GM23248 (cell line): ENCODE results near the gene RCAN2. TPM values are rescaled to one million over a fixed set of nuclear protein-coding genes. Genes with fewer than 3 reads are reported as not detected.

Experiments
- DNase-seq: peaks from one replicate; pipeline ENCODE4 v3.0.0-alpha.2; 2015
- H2AFZ ChIP-seq: fragments of 200-600 bp; sonication (generic); 2 replicates; pipeline ENCODE4 v1.6.1; 2016; ENCODE audit warnings: antibody characterized with exemption
- H3F3A ChIP-seq: fragments of 200-600 bp; sonication (generic); 2 replicates; pipeline ENCODE4 v1.6.1; 2016; ENCODE audit warnings: mild to moderate bottlenecking, antibody characterized with exemption, mixed run types; ENCODE audit not compliant: insufficient read depth
- H3K27ac ChIP-seq: fragments of 200-600 bp; sonication (generic); 2 replicates; pipeline ENCODE4 v1.5.1; 2016; ENCODE audit warnings: mild to moderate bottlenecking
- H3K27me3 ChIP-seq: fragments of 200-600 bp; sonication (generic); replicated peaks from 2 replicates; pipeline ENCODE4 v1.6.1; 2016; ENCODE audit warnings: mild to moderate bottlenecking; ENCODE audit not compliant: insufficient read depth
- H3K36me3 ChIP-seq: fragments of 200-600 bp; sonication (generic); 2 replicates; pipeline ENCODE4 v1.6.1; 2016; ENCODE audit warnings: low read depth, mild to moderate bottlenecking
- H3K4me1 ChIP-seq: fragments of 200-600 bp; sonication (generic); 2 replicates; pipeline ENCODE4 v1.6.1; 2016; ENCODE audit warnings: mild to moderate bottlenecking; ENCODE audit not compliant: insufficient read depth
- H3K4me2 ChIP-seq: fragments of 200-600 bp; sonication (generic); one replicate; pipeline ENCODE4 v1.6.1; 2016; ENCODE audit warnings: mild to moderate bottlenecking; ENCODE audit not compliant: unreplicated experiment
- H3K4me3 ChIP-seq: fragments of 200-600 bp; sonication (generic); 2 replicates; pipeline ENCODE4 v1.5.1; 2016; ENCODE audit warnings: mild to moderate bottlenecking
- H3K79me2 ChIP-seq: fragments of 200-600 bp; sonication (generic); 2 replicates; pipeline ENCODE4 v1.6.1; 2016; ENCODE audit warnings: mild to moderate bottlenecking; ENCODE audit not compliant: insufficient read depth
- H3K9ac ChIP-seq: fragments of 200-600 bp; sonication (generic); 2 replicates; pipeline ENCODE4 v1.6.1; 2016; ENCODE audit warnings: mild to moderate bottlenecking
- H3K9me2 ChIP-seq: fragments of 200-600 bp; sonication (generic); 2 replicates; pipeline ENCODE4 v1.6.1; 2016; ENCODE audit warnings: mixed run types, mild to moderate bottlenecking, moderate library complexity; ENCODE audit not compliant: insufficient read depth
- H3K9me3 ChIP-seq: fragments of 200-600 bp; sonication (generic); one replicate; pipeline ENCODE4 v1.6.1; 2017; ENCODE audit warnings: low read depth
- H4K20me1 ChIP-seq: fragments of 200-600 bp; sonication (generic); 2 replicates; pipeline ENCODE4 v1.6.0; 2016; ENCODE audit not compliant: insufficient read depth
- EZH2 ChIP-seq: fragments of 200-600 bp; sonication (generic); IDR thresholded peaks from 2 replicates; pipeline ENCODE4 v1.6.1; 2018; ENCODE audit warnings: antibody characterized with exemption, mild to moderate bottlenecking; ENCODE audit not compliant: insufficient read depth, poor library complexity, severe bottlenecking
- EZH2phosphoT487 ChIP-seq: fragments of 200-600 bp; sonication (generic); IDR thresholded peaks from 2 replicates; pipeline ENCODE4 v1.6.1; 2018; ENCODE audit warnings: antibody characterized with exemption, moderate library complexity, mild to moderate bottlenecking, low read depth; ENCODE audit not compliant: insufficient read depth
- WGBS, 2 experiments: methylation state at CpG; one replicate each; pipeline ENCODE4 v1.1.6; 2015 to 2017; ENCODE audit warnings: low lambda C conversion rate in 2 of 2, low coverage in 1 of 2; ENCODE audit errors: missing lambda C conversion rate in 2 of 2; 5-methylcytosine and 5-hydroxymethylcytosine counted together
- in situ Hi-C: fragments of 300-500 bp; cut with MboI; formaldehyde crosslinking; loops from 2 replicates; pipeline ENCODE4 v1.15.0; 2020
- polyA plus RNA-seq: library from polyadenylated mRNA; unstranded; fragments of >200 nt; fragmentation: Nextera tagmentation; extraction: Ambion mirVana; gene quantifications from 2 replicates; pipeline ENCODE4 v1.2.1, GENCODE V29; 2016
- total RNA-seq: library from RNA; depleted of rRNA; stranded (reverse); fragments of >200 nt; shearing (Covaris generic); gene quantifications from 2 replicates; pipeline ENCODE4 v1.2.3, GENCODE V29; 2014

The RCAN2 gene
- total and polyA plus RNA-seq, 2 experiments from 2014 or later: 6.5 to 8.8 TPM

- H3K4me3 ChIP-seq: no peak overlapping the region
- no peak overlapping the region for H3K27ac ChIP-seq
- TF ChIP-seq EZH2phosphoT487 (no peak), EZH2 (no peak)
- H2AFZ ChIP-seq: no peak overlapping the region; the same call in 1 of the 2 replicates
- peak; percentile 7 for DNase-seq
- no peaks in the 10 kb centered on the region for H3K9me2 ChIP-seq
- H3K79me2 ChIP-seq: no peaks in the 10 kb centered on the region
- no peak overlapping the region for H3K4me2 ChIP-seq
- no peaks in the 10 kb centered on the region for H3F3A ChIP-seq
- H3K36me3 ChIP-seq: no peaks in the 10 kb centered on the region
- no peaks in the 10 kb centered on the region for H4K20me1 ChIP-seq
- H3K4me1 ChIP-seq: no peaks in the 10 kb centered on the region
- 31 to 34% methylated on average over 5 of the region's 5 CpGs for WGBS, 2 experiments
- no peaks in the 10 kb centered on the region for H3K27me3 ChIP-seq
- in situ Hi-C loops: loop anchor here (25.0 kb wide), 1 partner anchor 395 kb away; no protein-coding TSS in a partner anchor
- no peaks in the 10 kb centered on the region for H3K9me3 ChIP-seq
- H3K9ac ChIP-seq: no peak overlapping the region
These were observed 273.5 kb downstream of the RCAN2 start for GRCh38 chr6:46217671-46218131.

DNA sequence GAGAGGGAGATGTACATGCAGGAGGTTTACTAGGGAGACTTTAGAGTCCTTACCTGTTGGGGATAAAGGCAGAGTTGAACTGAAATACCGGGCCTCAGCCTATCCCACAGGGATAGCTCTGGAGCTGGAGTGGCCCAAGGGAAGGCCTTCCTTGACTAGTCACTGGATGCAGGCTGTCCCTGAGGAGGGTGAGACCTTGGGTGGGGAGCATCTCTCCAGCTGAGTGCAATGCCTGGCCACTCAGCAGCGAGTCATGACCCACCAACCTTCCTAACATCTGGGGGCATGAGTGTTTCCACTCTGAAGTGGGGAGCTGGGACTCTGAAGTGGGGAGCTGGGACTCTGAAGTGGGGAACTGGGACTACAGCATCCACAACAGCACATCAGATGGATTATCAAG is 274.4 kb downstream of the RCAN2 start:
- Histone ChIP-seq H3K79me2 (no peaks in the 10 kb centered on the region), H3K27me3 (no peaks in the 10 kb centered on the region), H2AFZ (no peak overlapping the region), H3K4me3 (no peak overlapping the region), H3K27ac (no peak overlapping the region), H3K9ac (no peak overlapping the region), H4K20me1 (no peaks in the 10 kb centered on the region), H3K36me3 (no peaks in the 10 kb centered on the region), H3K9me2 (no peaks in the 10 kb centered on the region), H3K4me2 (no peak overlapping the region), H3K9me3 (no peaks in the 10 kb centered on the region), H3K4me1 (no peaks in the 10 kb centered on the region), H3F3A (no peaks in the 10 kb centered on the region)
- 73 to 83% methylated on average over 2 of the region's 2 CpGs for WGBS, 2 experiments
- in situ Hi-C loops: loop anchor here (25.0 kb wide), 1 partner anchor 395 kb away; no protein-coding TSS in a partner anchor
- DNase-seq: no peak
- TF ChIP-seq EZH2: no peak
- no peak for TF ChIP-seq EZH2phosphoT487

DNA sequence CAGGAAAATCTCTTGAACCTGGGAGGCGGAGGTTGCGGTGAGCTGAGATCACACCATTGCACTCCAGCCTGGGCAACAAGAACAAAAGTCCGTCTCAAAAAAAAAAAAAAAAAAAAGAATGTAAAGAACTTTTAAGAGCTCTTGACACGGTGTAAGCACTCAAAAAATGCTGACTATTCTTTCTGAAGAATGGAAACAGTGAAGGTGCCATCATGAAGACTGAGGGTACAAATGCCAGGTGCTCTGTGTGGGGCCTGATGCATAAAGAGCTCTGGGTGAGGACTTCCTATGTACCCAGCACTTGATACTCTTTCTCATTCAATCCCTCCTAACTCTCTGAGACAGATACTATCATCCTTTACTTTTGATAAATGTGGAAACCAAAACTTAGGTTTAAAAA is 275.5 kb downstream of the RCAN2 start:
- no peaks in the 10 kb centered on the region for H4K20me1 ChIP-seq
- DNase-seq: no peak
- H2AFZ ChIP-seq: no peak overlapping the region
- H3K36me3 ChIP-seq: no peaks in the 10 kb centered on the region
- 80 to 90% methylated on average over 4 of the region's 4 CpGs for WGBS, 2 experiments
- H3K4me3 ChIP-seq: no peak overlapping the region
- no peaks in the 10 kb centered on the region for H3K9me2 ChIP-seq
- no peaks in the 10 kb centered on the region for H3K9me3 ChIP-seq
- H3K4me2 ChIP-seq: no peak overlapping the region
- no peak overlapping the region for H3K27ac ChIP-seq
- H3F3A ChIP-seq: no peaks in the 10 kb centered on the region
- no peak for TF ChIP-seq EZH2phosphoT487
- TF ChIP-seq EZH2: no peak
- no peaks in the 10 kb centered on the region for H3K27me3 ChIP-seq
- no peak overlapping the region for H3K9ac ChIP-seq
- in situ Hi-C loops: loop anchor here (25.0 kb wide), 1 partner anchor 397 kb away; no protein-coding TSS in a partner anchor
- H3K79me2 ChIP-seq: no peaks in the 10 kb centered on the region
- no peaks in the 10 kb centered on the region for H3K4me1 ChIP-seq

- no peaks in the 10 kb centered on the region for H3K36me3 ChIP-seq
- no peaks in the 10 kb centered on the region for H4K20me1 ChIP-seq
- TF ChIP-seq EZH2: no peak
- no peak for TF ChIP-seq EZH2phosphoT487
- H3K4me1 ChIP-seq: no peaks in the 10 kb centered on the region
- no peak overlapping the region for H3K9ac ChIP-seq
- no peaks in the 10 kb centered on the region for H3K9me2 ChIP-seq
- no peak overlapping the region for H3K4me3 ChIP-seq
- in situ Hi-C loops: loop anchor here (25.0 kb wide), 1 partner anchor 397 kb away; no protein-coding TSS in a partner anchor
- no peaks in the 10 kb centered on the region for H3K79me2 ChIP-seq
- WGBS, 2 experiments: 71 to 80% methylated on average over 6 of the region's 6 CpGs
- no peak overlapping the region for H3K27ac ChIP-seq
- no peaks in the 10 kb centered on the region for H3K9me3 ChIP-seq
- no peak for DNase-seq
- no peak overlapping the region for H3K4me2 ChIP-seq
- no peaks in the 10 kb centered on the region for H3F3A ChIP-seq
- no peaks in the 10 kb centered on the region for H3K27me3 ChIP-seq
- H2AFZ ChIP-seq: no peak overlapping the region
These were observed 276.0 kb downstream of the RCAN2 start for GRCh38 chr6:46215213-46215612.
